Activated T-cell treated with anti-CD3 and anti-CD28 coated beads, Interleukin-2, amount 50 U/mL, for 48 hours (primary cell): ENCODE measurements around the gene GDF10.

Experiments used
- DNase-seq, 2 experiments: peaks; one replicate each; pipeline ENCODE4 v3.0.0-alpha.2; 2020

The GDF10 gene

DNA sequence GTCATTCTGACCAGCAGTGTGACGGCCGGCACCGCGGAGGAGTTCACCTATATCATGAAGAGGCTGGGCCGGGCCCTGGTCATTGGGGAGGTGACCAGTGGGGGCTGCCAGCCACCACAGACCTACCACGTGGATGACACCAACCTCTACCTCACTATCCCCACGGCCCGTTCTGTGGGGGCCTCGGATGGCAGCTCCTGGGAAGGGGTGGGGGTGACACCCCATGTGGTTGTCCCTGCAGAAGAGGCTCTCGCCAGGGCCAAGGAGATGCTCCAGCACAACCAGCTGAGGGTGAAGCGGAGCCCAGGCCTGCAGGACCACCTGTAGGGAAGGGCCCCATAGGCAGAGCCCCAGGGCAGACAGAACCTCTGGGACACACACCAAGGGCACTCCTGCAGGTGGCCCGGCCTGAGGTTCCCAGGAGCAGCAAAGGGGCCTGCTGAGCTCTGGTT, 57.2 kb downstream of the GDF10 start:
- DNase-seq: no peak

DNA sequence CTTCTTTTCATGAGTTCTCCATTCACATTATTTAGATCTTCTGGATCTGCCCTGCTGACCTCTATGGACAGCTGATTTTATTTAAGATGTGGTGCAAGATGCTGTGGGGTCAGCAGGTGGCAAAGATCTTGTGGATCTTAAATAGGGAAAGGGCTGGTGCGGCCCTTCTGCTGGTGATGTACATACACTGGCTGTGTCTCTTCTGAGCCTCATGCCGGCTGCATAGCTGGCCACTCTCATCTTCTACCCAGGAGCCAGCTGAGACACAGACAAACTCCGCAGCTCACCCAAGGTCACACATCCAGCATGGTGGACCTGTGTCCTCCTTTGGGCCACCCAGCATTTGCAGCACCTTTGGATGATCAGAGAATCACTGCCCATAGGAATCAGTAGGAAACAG, 57.9 kb downstream of the GDF10 start:
- no peak for DNase-seq

GRCh38 chr10:47358457-47358856, 58.5 kb downstream of the GDF10 start:
- no peak for DNase-seq

DNA sequence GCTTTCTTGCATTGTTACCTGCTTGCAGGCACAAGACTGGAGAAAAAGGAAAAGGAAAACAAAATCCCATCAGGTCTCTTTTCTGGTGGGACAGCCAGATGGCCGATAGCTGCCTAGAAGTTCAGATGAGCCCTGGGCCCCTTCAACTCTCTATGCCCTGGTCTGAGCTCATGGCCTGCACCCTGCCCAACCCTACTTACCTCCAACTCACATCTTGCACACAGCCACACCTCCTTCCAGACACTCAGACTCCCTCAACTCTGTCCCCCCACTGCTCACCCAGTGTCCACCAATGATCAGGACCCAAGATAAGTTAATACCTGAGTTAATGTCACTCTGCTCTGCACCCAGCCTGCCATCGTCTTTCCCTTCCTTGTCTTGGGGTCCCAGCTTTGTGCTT, 59.1 kb downstream of the GDF10 start:
- no peak for DNase-seq

DNA sequence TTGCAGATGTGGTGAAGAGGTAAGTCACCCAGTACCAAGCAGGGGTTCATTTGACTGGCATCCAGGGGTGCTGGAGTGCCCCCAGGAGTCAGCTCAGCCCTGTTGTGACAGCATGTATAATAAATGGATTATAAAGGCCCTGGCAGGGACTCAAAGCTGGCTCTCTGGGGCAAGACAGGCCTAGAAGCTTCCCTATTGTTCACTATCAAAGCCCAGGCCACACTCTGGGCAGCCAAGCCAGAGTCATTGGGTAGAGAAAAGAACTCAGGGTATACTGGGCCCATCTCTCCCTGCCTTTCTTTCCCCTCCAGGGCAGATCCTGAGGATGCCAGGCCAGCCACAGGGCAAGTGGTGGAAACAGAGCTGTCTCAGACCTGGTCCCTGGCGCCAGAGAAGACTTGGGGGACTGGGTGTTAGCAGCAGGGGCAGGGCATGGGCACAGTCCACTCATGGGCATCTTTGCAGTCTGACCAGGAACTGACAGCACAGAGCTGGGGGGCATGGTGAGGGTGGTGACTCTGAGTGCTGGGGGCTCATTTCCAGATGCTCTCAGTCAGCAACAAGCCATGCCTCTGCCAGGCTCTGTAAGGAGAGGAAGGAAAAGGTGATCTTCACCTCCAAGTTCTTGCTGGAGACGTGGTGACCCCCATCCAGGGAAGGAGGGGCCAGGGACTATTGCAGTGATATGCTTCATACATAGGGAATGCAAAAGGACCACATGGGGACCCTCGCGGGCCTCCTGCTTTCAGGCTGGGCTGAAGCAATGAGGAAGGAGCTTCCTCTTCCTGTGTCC, 59.8 kb downstream of the GDF10 start:
- no peak for DNase-seq

- no peak for DNase-seq
Observed at GRCh38 chr10:47360419-47361040, 60.5 kb downstream of the GDF10 start.

GRCh38 chr10:47361293-47361692, 61.3 kb downstream of the GDF10 start:
- peak; percentile 51 to 63 for DNase-seq

DNA sequence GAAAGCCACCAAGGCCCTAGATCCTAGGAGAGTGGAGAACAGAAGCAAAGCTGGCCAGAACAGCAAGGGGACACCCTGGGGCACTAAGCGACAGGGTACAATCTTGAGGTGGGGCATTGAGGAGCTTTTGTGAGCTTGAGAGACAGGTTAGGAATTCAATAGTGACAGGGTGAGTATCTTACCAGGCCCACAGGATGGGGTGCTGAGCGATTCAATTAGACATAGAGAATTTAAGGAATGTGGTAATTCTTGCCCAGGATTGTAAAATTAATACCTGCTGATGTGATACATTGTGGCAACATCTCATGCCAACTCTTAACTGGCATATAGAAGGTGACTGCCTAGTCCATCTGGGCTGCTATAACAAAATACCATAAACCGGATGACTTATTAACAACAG, 62.2 kb downstream of the GDF10 start:
- no peak for DNase-seq
